NCI-H1105 treated with DMSO at 0.1 percent for 48 hours (cell line): ENCODE data around the gene MT1F.
"Not testable (repeated sequence)": the region's sequence is repeated elsewhere in the genome, so short reads cannot be mapped to it uniquely, and the experiment has no call there.

ENCODE experiments used
- DNase-seq: peaks from one replicate; lab custom pipeline; 2025; lab: John Stamatoyannopoulos, UW

Gene MT1F

DNA sequence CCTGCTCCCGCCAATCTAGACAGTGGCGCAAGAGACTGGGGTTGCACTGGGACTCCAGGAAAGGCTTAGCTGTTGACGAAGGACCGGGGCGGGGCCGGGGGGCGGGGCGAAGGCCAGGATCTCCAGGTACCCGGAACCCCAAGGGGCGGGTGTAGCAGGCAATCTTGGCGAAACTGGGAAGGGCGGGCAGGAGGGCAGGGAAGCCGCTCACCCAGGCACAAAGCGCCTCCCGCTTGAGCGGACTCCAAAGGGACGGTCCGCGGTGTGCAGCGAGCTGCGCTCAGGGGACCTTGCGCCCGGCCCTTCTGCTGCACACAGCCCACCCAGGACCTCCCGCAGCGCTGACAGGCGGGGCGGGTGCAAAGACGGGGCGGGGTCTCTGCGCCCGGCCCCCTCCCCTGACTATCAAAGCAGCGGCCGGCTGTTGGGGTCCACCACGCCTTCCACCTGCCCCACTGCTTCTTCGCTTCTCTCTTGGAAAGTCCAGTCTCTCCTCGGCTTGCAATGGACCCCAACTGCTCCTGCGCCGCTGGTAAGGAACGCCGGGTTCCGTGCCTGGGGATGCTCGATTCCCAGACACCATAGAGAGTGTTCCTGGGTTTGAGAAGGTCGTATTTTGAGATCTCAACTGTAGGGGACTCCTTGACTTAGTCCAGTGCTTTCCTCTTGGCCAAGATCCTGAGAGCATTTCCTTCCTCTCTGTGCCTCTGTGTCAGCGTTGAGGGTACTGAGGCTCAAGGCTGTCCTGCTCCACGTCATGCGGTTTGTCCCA lies at the start of gene MT1F:
Gene MT1F, plus strand, starts transcription at position 405 of the 772 bp plus-strand sequence. Its CDS starts 100 bp downstream, at position 505.
- DNase-seq = peak; percentile 43

DNA sequence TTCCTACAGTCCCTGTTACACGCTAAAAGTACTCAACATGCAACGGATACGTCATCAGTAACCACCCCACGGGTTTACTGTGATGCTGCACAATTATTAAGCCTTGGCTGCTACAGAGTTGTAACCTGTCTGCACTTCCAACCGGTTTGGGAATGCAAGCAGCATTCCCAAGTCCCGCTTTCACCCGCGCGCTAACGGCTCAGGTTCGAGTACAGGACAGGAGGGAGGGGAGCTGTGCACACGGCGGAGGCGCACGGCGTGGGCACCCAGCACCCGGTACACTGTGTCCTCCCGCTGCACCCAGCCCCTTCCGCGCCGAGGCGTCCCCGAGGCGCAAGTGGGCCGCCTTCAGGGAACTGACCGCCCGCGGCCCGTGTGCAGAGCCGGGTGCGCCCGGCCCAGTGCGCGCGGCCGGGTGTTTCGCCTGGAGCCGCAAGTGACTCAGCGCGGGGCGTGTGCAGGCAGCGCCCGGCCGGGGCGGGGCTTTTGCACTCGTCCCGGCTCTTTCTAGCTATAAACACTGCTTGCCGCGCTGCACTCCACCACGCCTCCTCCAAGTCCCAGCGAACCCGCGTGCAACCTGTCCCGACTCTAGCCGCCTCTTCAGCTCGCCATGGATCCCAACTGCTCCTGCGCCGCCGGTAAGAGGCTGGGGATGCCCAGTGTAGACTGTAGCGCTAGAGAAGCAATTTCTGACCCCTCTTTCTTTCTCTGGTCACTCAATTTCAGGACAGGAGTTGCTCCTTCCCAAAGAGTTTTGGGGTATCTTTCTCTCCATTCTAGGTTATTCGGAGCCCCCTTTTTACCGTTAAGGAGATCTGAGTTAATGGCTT lies 49.5 kb upstream of the MT1F start, which contains the start of gene MT2A:
Gene MT2A, plus strand, starts transcription at position 542 of the 833 bp plus-strand sequence. Its CDS starts 72 bp downstream, at position 614.
- DNase-seq = peak; percentile 96

DNA sequence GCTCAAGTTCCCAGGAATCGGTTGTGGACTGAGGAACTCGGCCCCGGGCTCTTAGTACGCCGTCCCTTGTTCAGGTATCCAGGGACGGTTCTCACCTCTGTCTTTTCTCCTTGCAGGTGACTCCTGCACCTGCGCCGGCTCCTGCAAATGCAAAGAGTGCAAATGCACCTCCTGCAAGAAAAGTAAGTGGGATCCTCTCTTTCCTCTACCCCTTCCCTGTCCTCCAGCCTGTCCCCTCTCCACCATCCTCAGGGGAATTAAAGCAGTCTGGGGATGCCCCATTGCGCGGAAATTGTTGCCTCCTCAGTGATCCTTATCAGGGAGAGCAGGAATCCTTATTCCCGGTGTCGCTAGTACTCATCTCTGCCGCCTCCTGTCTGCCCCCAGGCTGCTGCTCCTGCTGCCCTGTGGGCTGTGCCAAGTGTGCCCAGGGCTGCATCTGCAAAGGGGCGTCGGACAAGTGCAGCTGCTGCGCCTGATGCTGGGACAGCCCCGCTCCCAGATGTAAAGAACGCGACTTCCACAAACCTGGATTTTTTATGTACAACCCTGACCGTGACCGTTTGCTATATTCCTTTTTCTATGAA lies 48.8 kb upstream of the MT1F start:
- peak; percentile 51 for DNase-seq

DNA sequence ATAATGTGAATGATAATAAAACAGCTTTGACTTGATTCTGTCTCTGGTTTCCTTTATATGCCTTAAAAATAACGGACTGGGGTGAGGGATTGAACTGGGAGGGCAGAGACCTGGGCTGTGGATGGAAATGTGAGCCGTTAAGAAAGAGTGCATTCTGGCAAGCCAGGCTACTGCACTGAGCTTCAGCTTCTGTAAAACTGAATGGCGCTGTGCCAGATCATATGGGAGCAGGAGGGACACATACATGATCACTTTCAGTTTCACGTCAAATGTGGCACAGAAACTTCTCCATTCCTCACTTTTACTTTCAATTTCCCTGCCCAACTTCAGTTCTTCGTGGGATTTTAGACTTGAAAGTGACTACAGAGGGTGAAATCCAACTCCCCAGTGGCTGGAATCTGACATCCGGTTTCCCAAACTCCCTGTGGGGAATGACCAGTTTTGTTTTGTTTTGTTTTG lies 48.3 kb upstream of the MT1F start:
- peak; percentile 70 for DNase-seq

DNA sequence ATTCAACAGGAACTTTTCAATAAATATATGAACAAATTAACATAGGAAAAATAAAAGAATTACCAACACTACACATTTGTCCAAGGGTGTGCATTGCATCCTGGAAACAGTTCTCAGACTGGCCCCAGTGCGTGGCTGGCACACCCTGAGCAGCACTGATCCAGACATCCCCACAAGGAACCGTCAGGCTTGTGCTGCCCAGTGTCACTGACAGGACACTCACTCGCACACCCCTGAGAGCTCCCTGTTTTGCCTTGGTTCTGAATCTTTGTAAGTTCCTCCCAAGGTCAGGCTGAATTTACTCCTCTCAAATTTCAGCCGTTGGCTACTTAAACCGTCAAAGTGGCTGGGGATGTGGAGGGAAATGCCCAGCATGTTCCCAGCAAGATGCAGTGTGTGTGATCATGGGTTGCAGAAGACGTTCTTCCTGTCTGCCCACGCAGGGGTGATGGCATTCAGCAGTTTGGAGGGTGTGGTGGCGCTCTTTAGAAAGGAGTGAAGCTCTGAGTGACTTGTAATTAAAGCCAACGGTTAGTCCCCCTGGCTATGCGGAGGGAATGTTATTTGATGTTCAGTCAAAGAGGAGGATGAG lies 47.6 kb upstream of the MT1F start:
- no peak for DNase-seq

DNA sequence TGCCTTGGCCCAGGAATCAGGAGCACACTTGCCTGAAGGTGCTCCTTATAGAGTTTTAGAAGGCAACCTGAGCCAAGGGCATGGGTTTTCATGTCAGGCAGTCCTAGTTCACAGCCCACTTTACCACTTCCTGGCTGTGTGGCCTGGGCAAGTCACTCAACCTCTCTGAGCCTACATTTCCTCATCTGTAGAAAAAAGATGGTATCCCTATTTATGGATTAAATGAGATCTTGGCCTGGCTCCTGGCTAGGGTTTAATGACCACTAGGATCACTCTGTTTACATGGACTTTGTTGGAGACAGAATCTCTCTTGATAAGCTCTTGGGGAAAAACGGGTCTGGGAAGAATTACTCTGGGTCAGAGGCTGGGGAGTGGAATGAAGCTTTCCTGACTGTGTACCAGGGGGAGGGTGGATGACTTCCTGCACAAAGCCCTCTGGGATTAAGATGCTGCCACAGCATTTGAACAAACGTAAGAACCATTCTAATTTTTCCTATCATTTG lies 47.1 kb upstream of the MT1F start:
- no peak for DNase-seq

DNA sequence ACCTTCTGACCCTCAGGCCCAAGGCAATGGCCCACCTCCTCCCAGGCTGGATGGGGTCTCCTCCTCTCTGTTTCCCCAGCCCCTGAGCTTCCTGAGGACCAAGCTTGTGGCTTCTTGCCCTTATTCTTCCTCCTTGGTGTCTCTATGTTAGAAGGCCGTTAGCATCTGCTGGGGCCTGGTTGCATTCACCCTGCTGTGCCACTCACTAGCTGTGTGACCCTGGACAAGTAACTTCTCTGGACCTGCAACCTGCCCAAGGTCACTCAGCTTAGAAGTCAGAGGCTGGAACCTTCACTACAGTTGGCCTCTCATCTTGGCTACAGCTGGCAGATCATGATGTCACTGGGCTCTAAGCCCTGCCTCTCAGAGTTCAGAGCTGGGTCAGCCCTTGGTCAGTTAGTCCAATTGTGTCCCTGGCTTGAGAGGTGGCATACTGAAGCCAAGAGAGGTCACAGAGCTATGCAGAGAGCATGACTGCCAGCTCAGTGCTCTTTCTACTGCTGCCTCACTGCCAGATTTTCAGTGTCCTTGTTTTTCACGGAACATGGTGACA lies 46.4 kb upstream of the MT1F start:
- no peak for DNase-seq

DNA sequence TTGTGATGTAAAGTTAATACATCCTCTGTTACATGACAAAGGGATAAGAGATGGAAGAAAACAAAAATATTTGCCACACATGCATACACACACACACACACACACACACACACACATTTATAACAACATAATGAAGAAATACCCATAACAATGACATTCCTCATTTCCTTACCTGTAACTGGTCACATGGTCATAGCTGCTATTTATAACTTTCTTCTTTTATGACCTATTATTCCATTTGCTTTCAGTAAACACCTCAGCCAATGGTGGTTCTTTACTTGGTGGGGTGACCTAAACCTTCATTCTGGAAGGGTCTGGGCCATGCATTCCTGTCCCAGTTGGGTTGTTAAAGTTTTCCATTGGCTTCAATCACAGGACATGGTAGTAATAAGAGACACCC lies 44.1 kb upstream of the MT1F start:
- DNase-seq = no peak

DNA sequence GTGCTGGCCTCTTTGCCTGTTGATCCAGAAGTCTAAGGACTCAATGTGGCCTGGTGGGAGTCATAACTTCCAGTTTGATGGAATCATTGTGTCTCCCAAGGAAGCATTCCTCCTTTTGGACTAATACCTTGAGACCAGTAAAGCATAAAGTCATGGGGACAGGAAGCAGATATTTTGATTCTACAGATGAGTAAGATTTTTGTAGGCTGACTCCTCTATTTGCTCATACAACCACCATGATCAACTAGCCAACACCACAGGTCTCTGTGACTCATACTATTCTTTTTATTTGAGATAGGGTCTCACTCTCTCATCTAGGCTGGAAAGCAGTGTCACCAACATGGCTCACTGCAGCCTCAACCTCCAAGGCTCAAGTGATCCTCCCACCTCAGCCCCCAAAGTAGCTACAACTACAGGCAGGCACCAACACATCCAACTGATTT lies 43.2 kb upstream of the MT1F start:
- DNase-seq = no peak

DNA sequence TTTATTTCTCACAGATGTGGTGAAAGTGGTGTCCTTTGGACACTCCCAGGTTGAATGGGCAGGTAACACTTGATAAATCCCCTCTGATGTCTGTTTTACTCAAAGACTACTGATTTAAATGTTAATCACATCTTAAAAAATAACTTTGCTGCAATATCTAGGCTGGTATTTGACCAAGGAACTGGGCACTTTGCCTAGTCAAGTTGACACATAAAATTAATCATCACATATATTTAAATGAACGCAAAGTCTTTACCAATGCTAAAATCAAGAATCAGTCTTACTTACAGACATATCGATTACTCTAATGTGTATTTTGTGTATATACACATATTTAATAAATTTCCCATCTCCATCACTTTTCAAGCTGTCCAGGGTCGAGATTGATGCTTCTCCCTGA lies 42.4 kb upstream of the MT1F start:
- no peak for DNase-seq

DNA sequence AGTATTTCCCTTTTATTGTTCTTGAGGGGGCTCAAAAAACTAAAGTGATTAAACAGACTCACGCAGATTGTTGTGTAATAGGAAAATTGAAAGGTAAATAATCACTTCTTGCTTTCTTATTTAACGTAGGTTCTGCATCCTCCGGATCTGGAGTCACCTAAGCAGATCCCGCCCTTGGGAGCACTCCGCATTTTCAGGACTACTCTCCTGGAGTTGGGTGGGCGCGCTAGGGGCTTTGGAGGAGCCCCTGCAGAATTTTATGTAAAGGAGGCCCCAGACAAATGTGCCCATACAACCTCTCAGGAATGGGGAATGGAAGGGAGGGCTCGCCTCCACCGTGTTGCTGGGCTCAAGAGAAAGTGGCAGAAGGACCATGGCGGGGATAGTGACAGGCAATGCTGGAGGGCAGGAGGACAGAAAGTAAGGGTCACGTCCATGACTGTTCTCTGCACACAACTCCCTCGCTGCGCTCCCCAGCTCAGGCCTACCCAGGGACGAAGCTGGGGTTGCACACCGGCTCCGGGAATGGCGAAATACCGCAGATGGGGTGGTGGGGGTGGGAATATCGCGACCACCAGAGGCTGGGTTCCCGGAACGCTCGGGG lies 41.0 kb upstream of the MT1F start:
- DNase-seq = no peak

DNA sequence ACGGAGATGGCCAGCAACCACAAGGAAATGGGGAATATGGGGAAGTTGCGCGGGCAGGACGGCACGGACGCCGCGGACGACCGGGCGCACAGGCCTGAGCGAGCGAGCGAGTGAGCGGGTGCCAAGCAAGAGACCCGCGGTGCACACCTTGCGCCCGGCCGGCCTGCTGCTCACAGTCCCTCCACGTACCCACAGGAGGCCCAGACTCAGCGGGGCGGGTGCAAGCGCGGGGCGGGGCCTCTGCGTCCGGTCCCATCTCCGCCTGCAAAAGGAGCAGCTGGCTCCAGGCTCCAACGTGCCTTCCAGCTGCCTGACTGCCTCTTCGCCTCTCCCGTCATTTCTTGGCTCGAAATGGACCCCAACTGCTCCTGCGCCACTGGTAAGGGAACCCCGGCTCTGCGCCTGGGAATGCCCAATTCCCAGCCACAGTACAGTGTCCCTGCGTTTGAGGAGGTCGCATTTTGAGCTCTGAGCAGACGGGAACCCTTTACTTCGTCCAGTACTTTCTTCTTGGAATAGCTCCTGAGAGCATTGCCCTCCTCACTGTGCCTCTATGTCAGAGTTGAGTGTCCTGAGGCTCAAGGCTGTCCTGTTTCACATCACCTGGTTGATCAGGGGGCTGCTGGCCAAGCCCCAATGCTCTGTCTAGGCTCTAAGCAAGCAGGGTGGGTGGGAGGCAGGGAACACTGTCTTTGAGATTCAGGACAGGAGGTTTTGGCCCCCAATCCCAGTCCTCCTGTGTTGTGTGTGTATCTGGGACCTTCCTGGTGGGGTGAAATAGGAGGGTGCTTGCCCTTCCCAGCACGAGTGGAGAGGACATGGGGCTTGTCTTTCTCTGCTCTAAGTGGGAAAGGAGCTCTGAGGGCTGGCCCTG lies 40.3 kb upstream of the MT1F start:
- DNase-seq = no peak

DNA sequence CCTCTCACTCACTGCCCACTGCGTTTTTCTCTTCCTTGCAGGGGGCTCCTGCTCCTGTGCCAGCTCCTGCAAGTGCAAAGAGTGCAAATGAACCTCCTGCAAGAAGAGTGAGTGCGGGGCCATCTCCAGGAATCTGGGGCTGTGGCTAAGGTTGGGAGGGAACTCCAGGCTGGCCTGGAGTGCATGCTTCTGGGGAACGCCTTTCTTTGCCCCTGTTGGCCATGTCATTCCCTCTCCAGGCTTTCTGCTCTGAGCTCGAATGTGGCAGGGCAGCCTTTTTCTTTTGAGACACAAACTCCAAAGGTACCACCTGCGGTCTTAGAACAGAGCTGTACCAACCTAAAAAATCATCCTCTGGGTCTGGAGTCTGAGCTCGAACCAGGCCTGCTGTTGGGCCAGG lies 39.6 kb upstream of the MT1F start:
- DNase-seq = no peak

DNA sequence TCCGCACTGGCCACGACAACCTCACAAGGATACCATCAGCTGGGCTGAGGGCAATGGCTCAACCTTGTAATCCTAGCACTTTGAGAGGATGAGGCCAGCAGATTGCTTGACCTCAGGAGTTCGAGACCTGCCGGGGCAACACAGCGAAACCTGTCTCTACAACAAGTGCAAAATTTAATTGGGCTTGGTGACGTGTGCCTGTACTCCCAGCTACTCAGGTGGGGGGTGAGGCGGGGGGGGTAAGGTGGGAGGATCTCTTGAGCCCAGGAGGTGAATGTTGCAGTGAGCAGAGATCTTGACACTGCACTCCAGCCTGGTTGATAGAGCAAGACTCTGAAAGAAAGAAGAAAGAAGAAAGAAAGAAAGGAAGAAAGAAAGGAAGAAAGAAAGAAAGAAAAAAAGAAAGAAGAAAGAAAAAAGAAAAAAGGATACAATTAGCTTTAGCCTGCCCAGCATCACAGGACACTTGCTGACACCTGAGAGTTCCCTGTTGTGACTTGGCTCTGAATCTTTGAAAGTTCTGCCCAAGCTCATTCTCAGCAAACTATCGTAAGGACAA lies 37.3 kb upstream of the MT1F start:
- DNase-seq = no peak

DNA sequence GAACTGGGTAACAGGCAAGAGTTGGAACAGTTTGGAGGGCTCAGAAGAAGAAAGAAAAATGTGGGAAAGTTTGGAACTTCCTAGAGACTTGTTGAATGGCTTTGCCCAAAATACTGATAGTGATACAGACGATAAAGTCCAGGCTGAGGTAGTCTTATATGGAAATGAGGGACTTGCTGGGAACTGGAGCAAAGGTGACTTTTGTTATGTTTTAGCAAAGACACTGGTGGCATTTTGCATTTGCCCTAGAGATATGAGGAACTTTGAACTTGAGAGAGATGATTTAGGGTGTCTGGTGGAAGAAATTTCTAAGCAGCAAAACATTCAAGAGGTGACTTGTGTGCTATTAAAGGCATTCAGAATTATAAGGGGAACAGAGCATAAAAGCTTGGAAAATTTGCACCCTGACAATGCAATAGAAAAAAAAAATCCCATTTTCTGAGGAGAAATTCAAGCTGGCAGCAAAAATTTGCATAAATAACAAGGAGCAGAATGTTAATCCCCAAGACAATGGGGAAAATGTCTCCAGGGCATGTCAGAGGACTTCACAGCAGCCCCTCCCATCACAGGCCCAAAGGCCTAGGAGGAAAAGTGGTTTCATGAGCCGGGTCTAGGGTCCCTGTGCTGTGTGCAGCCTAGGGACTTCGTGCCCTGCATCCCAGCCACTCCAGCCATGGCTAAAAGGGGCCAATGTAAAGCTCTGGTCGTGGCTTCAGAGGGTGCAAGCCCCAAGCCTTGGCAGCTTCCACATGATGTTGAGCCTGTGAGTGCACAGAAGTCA lies 35.9 kb upstream of the MT1F start:
- not testable (repeated sequence) for DNase-seq

DNA sequence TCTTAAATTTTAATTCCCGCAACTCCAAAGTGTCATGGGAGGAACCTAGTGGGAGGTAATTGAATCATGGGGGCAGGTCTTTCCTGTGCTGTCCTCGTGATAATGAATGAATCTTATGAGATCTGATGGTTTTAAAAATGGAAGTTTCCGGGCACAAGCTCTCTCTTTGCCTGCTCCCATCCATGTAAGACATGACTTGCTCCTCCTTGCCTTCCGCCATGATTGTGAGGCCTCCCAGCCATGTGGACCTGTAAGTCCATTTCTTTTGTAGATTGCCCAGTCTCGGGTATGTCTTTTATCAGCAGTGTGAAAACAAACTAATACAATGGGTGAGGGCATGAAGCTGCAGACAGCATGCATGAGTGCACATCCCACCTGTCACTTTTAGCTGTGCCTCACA lies 34.6 kb upstream of the MT1F start:
- DNase-seq = not testable (repeated sequence)

DNA sequence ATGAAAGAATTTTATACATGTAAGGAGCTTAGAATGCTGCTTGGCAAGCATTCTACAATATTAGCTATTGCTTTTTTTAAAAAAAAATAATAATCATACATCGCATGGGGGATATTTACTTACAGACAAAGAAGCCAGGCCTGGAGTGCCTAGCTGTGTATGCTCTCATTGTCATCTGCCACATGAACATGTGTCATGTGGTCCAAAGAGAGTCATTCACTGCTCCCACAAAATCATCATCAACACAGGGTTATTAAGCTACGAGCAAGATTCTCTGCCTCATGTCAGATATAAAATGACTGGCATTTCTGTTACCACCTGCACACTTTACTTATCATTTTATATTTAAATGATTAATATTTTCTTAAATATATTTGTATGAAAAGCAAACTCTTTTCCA lies 34.1 kb upstream of the MT1F start:
- DNase-seq = no peak

DNA sequence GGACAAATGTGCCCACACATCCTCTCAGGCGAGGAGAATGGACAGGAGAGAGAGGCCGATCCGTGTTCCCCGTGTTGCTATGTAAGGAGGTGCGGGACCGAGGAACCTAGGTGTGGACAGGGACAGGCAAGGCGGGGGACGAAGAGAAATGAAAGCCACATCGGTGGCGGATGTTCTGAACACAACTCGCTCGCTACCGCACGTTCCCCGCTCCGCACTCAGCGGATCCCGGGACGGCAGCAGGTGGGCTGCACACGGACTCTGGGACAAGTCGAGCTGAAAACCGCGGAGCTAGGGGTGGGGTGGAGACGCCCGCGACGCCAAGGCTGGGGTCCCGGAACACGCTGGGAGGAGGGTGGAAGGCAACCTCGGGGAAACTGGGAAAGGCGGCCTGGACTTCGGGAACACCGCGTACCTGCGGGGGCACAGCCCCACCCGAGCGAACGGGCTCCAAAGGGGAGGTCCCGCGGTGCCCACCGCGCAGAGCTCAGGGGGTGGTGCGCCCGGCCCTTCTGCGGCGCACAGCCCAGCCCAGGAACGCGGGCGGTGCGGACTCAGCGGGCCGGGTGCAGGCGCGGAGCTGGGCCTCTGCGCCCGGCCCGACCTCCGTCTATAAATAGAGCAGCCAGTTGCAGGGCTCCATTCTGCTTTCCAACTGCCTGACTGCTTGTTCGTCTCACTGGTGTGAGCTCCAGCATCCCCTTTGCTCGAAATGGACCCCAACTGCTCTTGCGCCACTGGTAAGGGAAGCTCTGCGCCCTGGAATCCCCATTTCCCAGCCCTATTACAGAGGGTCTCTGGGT lies 32.4 kb upstream of the MT1F start, which contains the start of gene MT1E:
Gene MT1E, plus strand, starts transcription at position 642 of the 803 bp plus-strand sequence. Its CDS starts 71 bp downstream, at position 713.
- DNase-seq = no peak
